H1 (cell line): ENCODE data around the gene KCNA1. TPM values are rescaled to one million over a fixed set of nuclear protein-coding genes. Genes with fewer than 3 reads are reported as not detected.

Source experiments
- RBBP5 ChIP-seq: IDR thresholded peaks from 2 replicates; pipeline ENCODE4 v1.7.1; 2012; ENCODE audit warnings: low read depth, mild to moderate bottlenecking, inconsistent platforms, low read length, moderate library complexity, borderline replicate concordance
- RNF2 ChIP-seq: fragments of 200-900, 300-1000 bp; sonication (generic); IDR thresholded peaks from 2 replicates; pipeline ENCODE4 v1.7.1; 2016; ENCODE audit warnings: borderline replicate concordance, low read depth, mild to moderate bottlenecking, antibody characterized with exemption, low read length; ENCODE audit not compliant: poor library complexity, severe bottlenecking; ENCODE audit errors: missing control alignments
- RXRA ChIP-seq: IDR thresholded peaks from 2 replicates; pipeline ENCODE4 v1.6.1; 2011; ENCODE audit warnings: low read depth, mild to moderate bottlenecking, low read length, moderate library complexity; ENCODE audit not compliant: insufficient read depth
- polyA plus RNA-seq, 7 experiments: library from polyadenylated mRNA; depleted of rRNA in 3 of 7; stranded (reverse) in 5 of 7; unstranded in 2 of 7; fragments of >200 nt in 5 of 7; fragments of 200-250 nt in 2 of 7; gene quantifications; 1 replicate in 5 of 7; 2 replicates in 1 of 7; 4 replicates in 1 of 7; pipeline versions ENCODE4 v1.2.1 to v1.2.3, GENCODE V29; 2011 to 2013; ENCODE audit warnings: missing spikeins in 2 of 7, mixed read lengths in 2 of 7
- total RNA-seq: library from RNA; stranded (reverse); fragmentation: NEBNext Ultra II Directional; extraction: Animal tissue kit (Norgen Biotek cat#: 25700); gene quantifications from 2 replicates; pipeline ENCODE4 v1.2.1, GENCODE V29; 2021

KCNA1 gene
- total and polyA plus RNA-seq, 2 of the 8 experiments (the other 6 are each of a cell fraction or from before 2014, with no cell fraction given), result 0.23 to 0.30 TPM

GRCh38 chr12:4894019-4894418, 15.7 kb upstream of the KCNA1 start (continued):
- TF ChIP-seq RXRA (no peak), RBBP5 (no peak), RNF2 (no peak)
